ENCODE results near the gene UBB.

- TF ChIP-seq, protein P1, sequence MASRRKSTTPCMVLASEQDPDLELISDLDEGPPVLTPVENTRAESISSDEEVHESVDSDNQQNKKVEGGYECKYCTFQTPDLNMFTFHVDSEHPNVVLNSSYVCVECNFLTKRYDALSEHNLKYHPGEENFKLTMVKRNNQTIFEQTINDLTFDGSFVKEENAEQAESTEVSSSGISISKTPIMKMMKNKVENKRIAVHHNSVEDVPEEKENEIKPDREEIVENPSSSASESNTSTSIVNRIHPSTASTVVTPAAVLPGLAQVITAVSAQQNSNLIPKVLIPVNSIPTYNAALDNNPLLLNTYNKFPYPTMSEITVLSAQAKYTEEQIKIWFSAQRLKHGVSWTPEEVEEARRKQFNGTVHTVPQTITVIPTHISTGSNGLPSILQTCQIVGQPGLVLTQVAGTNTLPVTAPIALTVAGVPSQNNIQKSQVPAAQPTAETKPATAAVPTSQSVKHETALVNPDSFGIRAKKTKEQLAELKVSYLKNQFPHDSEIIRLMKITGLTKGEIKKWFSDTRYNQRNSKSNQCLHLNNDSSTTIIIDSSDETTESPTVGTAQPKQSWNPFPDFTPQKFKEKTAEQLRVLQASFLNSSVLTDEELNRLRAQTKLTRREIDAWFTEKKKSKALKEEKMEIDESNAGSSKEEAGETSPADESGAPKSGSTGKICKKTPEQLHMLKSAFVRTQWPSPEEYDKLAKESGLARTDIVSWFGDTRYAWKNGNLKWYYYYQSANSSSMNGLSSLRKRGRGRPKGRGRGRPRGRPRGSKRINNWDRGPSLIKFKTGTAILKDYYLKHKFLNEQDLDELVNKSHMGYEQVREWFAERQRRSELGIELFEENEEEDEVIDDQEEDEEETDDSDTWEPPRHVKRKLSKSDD (conservative IDR thresholded peaks at IDR 0.05; ENCODE audit: low read length) = no peak
- TF ChIP-seq PRPF4 (IDR thresholded peaks at IDR 0.05; ENCODE audit: insufficient read depth, low read depth, low read length, poor library complexity, severe bottlenecking) = no peak
- no peak for TF ChIP-seq CTCF (IDR thresholded peaks at IDR 0.05 in 2 of 3, conservative IDR thresholded peaks at IDR 0.05 in 1 of 3; ENCODE audit: insufficient read depth in 2 of 3, low read depth in 1 of 3, low read length in 3 of 3)
- no peak for TF ChIP-seq CCAR2 (IDR thresholded peaks at IDR 0.05; ENCODE audit: low read depth, low read length)
- no peak for TF ChIP-seq ZC3H11A (IDR thresholded peaks at IDR 0.05; ENCODE audit: low read depth, low read length)
These were observed 37.3 kb upstream of the UBB start for GRCh38 chr17:16343569-16343968.

Measured in K562 (cell line).